Stimulated activated CD8-positive, alpha-beta memory T cell treated with anti-CD3 and anti-CD28 coated beads, Interleukin-7, amount 100 ng/mL, for 1 hour (primary cell): ENCODE results near the gene GK.
"Not testable (repeated sequence)": the region's sequence is repeated elsewhere in the genome, so short reads cannot be mapped to it uniquely, and the experiment has no call there.

ENCODE experiments used
- DNase-seq, 2 donors: peaks; one replicate each; pipeline ENCODE4 v3.0.0-alpha.2; 2020; ENCODE audit warnings: low read depth in 2 of 2

GK gene

DNA sequence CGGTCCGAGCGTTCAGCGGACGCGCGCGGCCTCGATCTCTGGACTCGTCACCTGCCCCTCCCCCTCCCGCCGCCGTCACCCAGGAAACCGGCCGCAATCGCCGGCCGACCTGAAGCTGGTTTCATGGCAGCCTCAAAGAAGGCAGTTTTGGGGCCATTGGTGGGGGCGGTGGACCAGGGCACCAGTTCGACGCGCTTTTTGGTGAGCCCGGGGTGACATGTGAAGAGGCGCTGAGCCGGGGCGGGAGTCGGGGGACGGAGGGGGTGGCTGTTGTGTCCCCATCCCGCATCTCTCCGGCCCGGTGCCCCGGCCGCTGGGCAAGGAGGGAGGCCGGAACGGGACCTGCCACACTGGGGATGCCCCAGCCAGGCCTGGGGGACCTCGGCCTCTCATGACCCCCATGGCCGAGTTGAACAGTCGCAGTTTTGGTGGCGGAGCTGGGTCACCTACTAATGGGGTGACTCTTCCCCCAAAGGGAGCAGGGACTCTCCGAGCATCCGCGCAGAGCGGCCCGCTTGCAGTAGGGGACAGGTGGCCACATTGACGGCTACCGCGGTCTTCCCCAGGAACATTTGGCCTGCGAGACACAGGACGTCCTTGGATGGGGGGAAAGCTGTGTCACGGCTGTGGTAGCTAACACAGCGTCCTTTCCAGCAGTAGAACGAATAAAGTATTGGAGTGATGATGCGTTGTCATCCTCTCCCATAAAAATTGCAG lies at the start of gene GK:
TSS of gene GK (plus strand) at position 9 of the 717 bp plus-strand sequence. CDS start at position 124, 115 bp downstream.
- DNase-seq, result no peak

DNA sequence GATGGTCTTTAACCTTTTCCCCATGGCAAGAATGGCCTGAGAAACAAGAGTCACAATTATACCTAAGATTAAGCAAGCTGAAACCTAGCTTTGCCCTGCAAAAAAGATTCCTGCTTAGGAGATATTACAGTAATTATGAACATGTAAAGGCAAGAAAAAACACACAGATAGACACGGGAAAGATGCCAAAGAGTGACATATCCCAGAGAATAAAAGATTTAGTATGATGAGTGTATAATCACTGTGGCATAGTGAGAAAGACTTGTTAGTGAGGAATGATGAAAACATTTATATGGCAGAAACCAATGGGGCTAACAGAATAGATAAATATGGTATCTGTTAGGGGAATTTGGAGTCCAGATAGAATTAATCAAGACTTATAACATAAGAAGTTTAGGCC lies 46.1 kb upstream of the GK start:
- no peak for DNase-seq

- DNase-seq, result no peak
Measured at GRCh38 chrX:30610026-30610425, 43.2 kb upstream of the GK start.

- DNase-seq, result no peak
Measured at GRCh38 chrX:30612250-30612655, 41.0 kb upstream of the GK start.

GRCh38 chrX:30613721-30614120 lies 39.5 kb upstream of the GK start:
- DNase-seq, result no peak

- no peak for DNase-seq
Measured at GRCh38 chrX:30615229-30615628, 38.0 kb upstream of the GK start.

DNA sequence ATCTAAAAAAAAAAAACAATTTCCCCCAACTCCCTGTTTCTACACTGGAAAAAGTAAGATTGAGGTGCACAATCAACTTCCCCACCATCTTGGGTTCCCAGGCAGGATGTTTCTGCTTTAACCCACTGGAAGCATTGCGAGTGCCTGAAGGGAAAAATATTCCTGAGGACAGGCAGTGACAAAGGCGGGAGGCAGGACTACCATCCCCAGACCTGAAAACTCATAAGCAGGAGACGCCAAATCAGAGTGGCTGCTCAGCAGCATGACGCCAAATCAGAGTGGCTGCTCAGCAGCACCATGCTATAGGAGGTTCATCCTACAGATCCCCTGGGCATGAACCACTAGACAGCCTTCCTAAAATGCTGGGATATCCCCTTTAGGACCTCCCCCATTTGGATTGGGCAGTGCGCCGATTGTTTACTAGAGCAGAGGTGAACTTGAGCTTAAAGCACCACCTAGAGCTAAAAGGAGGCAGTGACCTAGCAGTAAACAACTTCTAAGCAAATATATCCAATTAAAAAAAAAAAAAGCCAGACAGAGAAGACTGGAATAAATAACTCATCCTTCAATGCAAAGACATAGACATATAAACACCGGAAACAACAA lies 35.0 kb upstream of the GK start:
- DNase-seq, result no peak

- no peak for DNase-seq
Measured at GRCh38 chrX:30620125-30620524, 33.1 kb upstream of the GK start.

DNA sequence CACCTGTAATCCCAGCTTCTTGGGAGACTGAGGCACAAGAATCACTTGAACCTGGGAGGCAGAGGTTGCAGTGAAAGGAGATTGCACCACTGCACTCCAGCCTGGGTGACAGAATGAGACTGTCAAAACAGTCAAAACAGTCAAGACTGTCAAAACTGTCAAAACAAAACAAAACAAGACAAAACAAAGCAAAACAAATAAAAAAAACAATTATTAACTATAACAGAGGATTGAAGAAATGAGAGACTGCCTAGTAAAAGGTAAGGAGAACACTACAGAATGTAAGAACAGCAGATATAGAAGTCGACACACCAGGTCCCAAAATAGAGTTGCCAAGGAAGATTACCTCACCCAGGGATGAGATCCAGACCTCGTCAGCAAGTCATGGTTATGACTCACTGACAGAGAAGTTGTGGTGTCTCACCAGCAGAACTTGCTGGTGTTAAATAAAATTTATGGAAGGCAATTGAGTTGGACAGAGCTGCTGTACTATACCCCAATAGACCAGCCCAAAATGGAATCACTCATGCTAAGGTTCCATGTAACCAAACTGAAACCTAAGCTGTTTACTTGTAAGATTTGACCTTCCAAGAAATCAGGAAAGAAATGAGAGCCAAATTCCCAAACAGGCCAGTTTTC lies 32.1 kb upstream of the GK start:
- DNase-seq, result no peak

- no peak for DNase-seq
Measured at GRCh38 chrX:30622361-30622760, 30.9 kb upstream of the GK start.

DNA sequence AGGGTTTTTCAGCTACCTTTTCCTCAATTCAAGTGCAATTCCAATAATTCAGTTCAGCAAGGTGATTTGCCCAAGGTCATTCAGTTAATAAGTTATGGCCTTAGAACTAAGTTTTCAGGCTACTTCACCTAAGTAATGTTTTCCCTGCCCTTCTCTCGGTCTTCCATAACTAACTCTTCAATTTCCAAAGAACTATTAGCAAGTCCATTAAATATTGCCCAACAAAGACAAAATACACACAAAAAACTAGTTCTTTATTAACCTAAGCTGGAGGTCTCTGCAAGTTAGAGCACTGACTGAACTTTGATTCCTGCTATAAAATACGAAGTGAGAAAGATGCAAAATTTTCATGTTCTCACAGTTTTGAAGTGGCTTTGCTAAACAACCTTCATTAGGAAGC lies 26.8 kb upstream of the GK start:
- no peak for DNase-seq

DNA sequence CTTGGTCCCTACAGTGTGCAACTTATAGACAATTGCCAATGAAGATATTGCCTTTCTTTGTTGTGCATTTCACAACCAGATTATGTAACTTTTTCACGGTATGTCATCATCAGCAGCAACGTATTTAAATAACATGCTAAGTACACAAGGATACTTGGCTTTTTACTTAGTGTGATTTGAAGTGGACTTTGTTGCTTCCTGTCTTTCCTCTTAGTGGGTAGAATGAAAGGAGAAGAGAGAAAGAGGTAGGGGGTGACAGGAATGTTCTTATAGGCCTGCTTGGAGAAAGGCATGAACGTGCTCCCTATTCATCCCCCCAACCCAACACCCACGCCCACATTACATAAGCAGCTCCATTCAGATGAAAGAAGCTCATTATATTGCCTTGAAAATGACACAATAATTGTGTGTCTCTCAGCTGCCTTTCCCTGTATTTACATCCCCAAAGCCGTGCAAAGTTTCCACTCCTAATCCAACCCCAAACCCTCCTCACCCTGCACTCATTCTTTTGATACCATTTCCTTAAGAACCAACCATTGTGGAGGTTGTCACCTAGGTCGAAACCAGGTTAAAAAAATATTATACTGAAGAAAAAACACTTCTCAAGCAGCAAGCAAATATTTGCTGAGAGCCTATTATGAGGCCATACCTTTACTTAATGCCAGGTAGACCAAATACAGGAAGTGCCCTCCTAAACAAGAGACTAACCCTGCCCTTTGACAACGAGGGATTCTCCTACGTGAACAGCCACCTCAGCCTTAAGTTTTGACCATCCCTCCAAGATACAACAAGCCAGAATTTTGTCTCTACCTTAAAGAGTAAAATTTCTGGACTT lies 25.2 kb upstream of the GK start:
- DNase-seq, result no peak

DNA sequence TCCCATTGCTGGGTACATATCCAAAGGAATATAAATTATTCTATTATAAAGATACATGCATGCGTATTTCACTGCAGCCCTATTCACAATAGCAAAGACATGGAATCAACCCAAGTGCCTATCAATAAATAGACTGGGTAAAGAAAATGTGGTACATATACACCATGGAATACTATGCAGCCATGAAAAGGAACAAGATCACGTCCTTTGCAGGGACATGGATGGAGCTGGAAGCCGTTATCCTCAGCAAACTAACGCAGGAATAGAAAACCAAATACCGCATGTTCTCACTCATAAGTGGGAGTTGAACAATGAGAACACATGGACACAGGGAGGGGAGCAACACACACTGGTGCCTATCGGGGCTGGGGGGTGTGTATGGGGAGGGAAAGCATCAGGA lies 19.2 kb upstream of the GK start:
- not testable (repeated sequence) for DNase-seq

- no peak for DNase-seq
Measured at GRCh38 chrX:30635630-30636029, 17.6 kb upstream of the GK start.

DNA sequence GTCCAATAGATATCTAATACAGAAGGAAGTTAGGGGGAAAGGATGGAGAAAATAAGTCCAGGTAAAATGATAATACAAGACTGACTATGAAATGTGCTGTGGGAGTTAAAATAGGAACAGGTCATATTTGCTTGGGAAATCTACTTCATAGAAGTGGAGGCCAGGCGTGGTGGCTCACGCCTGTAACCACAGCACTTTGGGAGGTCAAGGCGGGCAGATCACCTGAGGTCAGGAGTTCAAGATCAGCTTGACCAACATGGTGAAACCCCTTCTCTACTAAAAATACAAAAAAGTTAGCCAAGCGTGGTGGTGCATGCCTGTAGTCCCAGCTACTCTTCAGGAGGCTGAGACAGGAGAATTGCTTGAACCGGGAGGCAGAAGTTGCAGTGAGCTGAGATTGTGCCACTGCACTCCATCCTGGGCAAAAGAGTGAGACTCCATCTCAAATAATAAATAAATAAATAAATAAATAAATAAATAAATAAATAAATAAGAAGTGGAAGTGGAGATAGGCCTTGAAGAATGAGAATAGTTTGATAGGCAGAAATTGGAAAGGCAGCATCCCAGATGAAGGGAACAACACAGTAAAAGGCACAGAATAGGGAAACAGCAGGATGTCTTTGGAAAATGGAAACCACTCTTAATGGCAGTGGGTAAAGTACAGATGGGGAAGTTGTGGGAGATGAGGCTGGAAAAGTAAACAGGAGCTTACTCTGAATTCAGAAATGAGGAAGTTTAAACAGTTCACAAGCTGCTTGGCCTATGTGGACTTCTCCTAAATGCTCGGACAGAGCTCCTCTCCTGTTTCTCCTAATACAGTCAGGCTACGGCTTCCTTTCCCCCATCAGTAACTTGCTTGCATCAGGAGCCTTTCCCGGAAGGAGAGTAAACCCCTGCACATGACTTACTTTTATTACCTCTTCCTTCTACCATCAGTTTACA lies 15.1 kb upstream of the GK start:
- no peak for DNase-seq

DNA sequence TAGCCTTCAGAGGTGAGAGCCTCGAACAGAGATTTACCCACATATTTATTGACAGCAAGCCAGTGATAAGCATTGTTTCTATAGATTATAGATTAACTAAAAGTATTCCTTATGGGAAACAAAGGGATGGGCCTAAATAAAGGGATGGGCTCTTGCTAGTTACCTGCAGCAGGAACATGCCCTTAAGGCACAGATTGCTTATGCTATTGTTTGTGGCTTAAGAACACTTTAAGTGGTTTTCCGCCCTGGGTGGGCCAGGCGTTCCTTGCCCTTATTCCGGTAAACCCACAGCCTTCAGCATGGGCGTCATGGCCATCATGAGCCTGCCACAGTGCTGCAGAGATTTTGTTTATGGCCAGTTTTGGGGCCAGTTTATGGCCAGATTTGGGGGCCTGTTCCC lies 13.5 kb upstream of the GK start:
- not testable (repeated sequence) for DNase-seq

GRCh38 chrX:30642642-30643041 lies 10.6 kb upstream of the GK start:
- no peak for DNase-seq

DNA sequence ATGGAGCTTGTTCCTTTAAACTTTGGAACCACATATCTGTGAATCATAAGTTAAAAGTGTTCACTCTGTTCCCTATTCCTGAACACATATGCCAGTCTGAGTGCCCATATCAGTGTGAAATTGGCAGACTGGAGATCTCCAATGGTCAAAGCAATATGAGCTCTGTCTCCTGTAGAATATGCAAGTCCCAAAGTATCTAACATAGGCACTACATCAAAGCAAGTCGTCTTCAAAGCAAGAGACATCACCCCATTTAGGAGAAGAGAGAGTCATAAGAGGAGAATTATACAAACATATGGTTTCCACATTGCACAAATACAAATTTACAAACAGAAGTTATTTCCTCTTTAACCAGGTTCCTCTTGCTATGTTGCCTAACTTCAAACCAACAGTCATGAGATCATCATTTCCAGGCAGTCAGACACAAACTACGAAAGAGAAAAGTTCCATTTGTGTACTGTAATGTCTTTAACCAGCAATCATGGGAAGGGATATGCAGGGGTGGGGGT lies 9.9 kb upstream of the GK start:
- DNase-seq, result no peak

GRCh38 chrX:30649859-30650258 lies 3.4 kb upstream of the GK start:
- DNase-seq, result no peak

DNA sequence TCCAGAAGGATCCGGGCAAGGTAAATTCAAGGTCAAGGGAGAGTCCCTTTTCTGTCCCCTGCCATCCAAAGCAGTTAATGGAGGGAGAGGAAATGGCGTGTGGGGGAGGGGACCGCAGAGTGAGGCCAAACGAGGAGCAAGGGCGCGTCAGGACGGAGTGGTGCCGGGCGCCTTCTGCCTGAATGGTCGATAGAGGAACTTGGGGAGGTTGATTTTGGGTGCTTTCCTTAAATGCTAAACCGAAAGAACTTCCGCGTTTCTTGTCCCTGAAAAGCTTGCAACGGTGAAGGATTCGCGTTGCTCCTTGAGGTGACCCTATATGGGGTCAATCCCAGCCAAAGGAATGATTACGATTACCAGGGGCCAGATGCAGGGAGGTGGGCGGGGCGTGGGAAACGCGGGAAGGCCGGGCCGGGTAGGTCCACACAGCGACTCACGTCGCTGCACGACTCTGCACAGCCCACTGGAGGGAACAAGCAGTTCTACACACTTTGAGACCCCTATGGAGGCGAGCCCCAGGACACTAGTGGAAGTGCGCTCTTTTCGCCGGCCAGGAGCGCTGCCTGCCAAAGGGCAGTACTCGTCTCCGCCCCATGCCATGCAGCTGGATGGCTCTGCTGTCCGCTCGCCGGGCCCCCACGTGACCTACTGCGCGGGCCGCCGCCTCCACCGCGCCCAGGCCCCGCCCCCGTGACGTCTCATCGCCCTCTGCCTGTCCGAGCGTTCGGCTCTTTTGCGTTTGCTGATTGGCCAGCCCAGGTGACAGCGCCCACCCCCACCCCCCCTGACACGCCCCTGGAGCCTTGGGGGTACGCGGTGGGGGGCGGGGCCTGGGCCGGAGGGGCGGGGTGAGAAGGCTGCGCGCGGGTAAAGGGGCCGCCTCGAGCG lies 452 bp upstream of the GK start:
- DNase-seq, result peak; percentile 76 to 80
